A673 (cell line): ENCODE measurements around the gene HRK.

ENCODE experiments used
- EZH2 ChIP-seq: fragments of 200-600 bp; sonication (generic); IDR thresholded peaks from 2 replicates; pipeline ENCODE4 v1.6.1; 2017; ENCODE audit warnings: borderline replicate concordance, low read depth, mild to moderate bottlenecking, mixed read lengths, antibody characterized with exemption, low read length; ENCODE audit not compliant: poor library complexity, severe bottlenecking
- TF ChIP-seq, protein P1 (sequence below): fragments of 300-800, 200-600 bp; sonication (generic); conservative IDR thresholded peaks from 2 replicates; pipeline ENCODE4 v1.5.1; 2017; ENCODE audit warnings: low read depth, mild to moderate bottlenecking, antibody characterized with exemption, low read length, moderate library complexity, mixed read lengths

GRCh38 chr12:116807546-116807945, 73.7 kb downstream of the HRK start:
- TF ChIP-seq, protein P1, sequence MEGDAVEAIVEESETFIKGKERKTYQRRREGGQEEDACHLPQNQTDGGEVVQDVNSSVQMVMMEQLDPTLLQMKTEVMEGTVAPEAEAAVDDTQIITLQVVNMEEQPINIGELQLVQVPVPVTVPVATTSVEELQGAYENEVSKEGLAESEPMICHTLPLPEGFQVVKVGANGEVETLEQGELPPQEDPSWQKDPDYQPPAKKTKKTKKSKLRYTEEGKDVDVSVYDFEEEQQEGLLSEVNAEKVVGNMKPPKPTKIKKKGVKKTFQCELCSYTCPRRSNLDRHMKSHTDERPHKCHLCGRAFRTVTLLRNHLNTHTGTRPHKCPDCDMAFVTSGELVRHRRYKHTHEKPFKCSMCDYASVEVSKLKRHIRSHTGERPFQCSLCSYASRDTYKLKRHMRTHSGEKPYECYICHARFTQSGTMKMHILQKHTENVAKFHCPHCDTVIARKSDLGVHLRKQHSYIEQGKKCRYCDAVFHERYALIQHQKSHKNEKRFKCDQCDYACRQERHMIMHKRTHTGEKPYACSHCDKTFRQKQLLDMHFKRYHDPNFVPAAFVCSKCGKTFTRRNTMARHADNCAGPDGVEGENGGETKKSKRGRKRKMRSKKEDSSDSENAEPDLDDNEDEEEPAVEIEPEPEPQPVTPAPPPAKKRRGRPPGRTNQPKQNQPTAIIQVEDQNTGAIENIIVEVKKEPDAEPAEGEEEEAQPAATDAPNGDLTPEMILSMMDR = no peak
- TF ChIP-seq EZH2 = no peak
